GM12878 (cell line): ENCODE data around the gene RAD51B. TPM values are rescaled to one million over a fixed set of nuclear protein-coding genes. Genes with fewer than 3 reads are reported as not detected.

Experiments used
- ATF2 ChIP-seq: IDR thresholded peaks from 2 replicates; pipeline ENCODE4 v1.6.1; 2012; ENCODE audit warnings: low read length, inconsistent platforms
- BACH1 ChIP-seq: fragments of 450-650 bp; IDR thresholded peaks from 2 replicates; pipeline ENCODE4 v1.6.1; 2017; ENCODE audit warnings: mild to moderate bottlenecking, borderline replicate concordance
- CHD1 ChIP-seq: IDR thresholded peaks from 2 replicates; pipeline ENCODE4 v1.6.1; 2012; ENCODE audit warnings: low read depth, low read length, improper control_type of control experiment
- EED ChIP-seq: sonication (generic); IDR thresholded peaks from 2 replicates; pipeline ENCODE4 v1.6.1; 2016; ENCODE audit warnings: antibody characterized with exemption, low read depth
- FOS ChIP-seq: IDR thresholded peaks from 3 replicates; pipeline ENCODE4 v1.6.1; 2011; ENCODE audit warnings: borderline replicate concordance; ENCODE audit not compliant: insufficient read length; ENCODE audit errors: extremely low read depth
- FOXK2 ChIP-seq: fragments of 450-650 bp; IDR thresholded peaks from 2 replicates; pipeline ENCODE4 v1.6.1; 2017; ENCODE audit warnings: mild to moderate bottlenecking, moderate library complexity
- IKZF2 ChIP-seq, 2 experiments: fragments of 450-650 bp; IDR thresholded peaks; 2 replicates each; pipeline ENCODE4 v1.6.1; 2017; ENCODE audit warnings: mild to moderate bottlenecking in 2 of 2, moderate library complexity in 2 of 2
- MEF2A ChIP-seq: IDR thresholded peaks from 2 replicates; pipeline ENCODE4 v1.6.1; 2011; ENCODE audit warnings: low read depth, mild to moderate bottlenecking, low read length, moderate library complexity; ENCODE audit not compliant: insufficient read depth
- MXI1 ChIP-seq: fragments of 150-350 bp; IDR thresholded peaks from 2 replicates; pipeline ENCODE4 v1.6.1; 2011; ENCODE audit warnings: low read depth, mild to moderate bottlenecking, inconsistent platforms, low read length, improper control_type of control experiment
- NFXL1 ChIP-seq: fragments of 450-650 bp; IDR thresholded peaks from 2 replicates; pipeline ENCODE4 v1.6.1; 2017; ENCODE audit warnings: antibody characterized with exemption, mild to moderate bottlenecking, borderline replicate concordance
- NR2F1 ChIP-seq: fragments of 450-650 bp; conservative IDR thresholded peaks from 2 replicates; pipeline ENCODE4 v1.6.1; 2017; ENCODE audit warnings: mild to moderate bottlenecking
- RBBP5 ChIP-seq: fragments of 200-600 bp; sonication (generic); conservative IDR thresholded peaks from 2 replicates; pipeline ENCODE4 v1.6.1; 2016
- RELB ChIP-seq: fragments of 450-650 bp; IDR thresholded peaks from 2 replicates; pipeline ENCODE4 v1.6.1; 2017; ENCODE audit warnings: low read depth, mild to moderate bottlenecking, moderate library complexity
- RFX5 ChIP-seq: IDR thresholded peaks from 2 replicates; pipeline ENCODE4 v1.6.1; 2011; ENCODE audit warnings: low read depth, low read length, improper control_type of control experiment
- TCF7 ChIP-seq: IDR thresholded peaks from 2 replicates; pipeline ENCODE4 v1.6.1; 2014; ENCODE audit warnings: antibody characterized with exemption, borderline replicate concordance
- WRNIP1 ChIP-seq: IDR thresholded peaks from 2 replicates; pipeline ENCODE4 v1.6.1; 2011; ENCODE audit warnings: low read depth, low read length, improper control_type of control experiment, borderline replicate concordance
- ZBTB33 ChIP-seq: fragments of 450-650 bp; IDR thresholded peaks from 2 replicates; pipeline ENCODE4 v1.6.1; 2017; ENCODE audit warnings: mild to moderate bottlenecking
- ZBTB40 ChIP-seq: fragments of 450-650 bp; IDR thresholded peaks from 2 replicates; pipeline ENCODE4 v1.6.1; 2016; ENCODE audit warnings: mild to moderate bottlenecking, moderate library complexity, borderline replicate concordance
- ZNF217 ChIP-seq: fragments of 450-650 bp; IDR thresholded peaks from 2 replicates; pipeline ENCODE4 v1.6.1; 2017; ENCODE audit warnings: antibody characterized with exemption, mild to moderate bottlenecking
- ZNF384 ChIP-seq: IDR thresholded peaks from 2 replicates; pipeline ENCODE4 v1.6.1; 2012; ENCODE audit warnings: low read depth, mild to moderate bottlenecking, low read length, improper control_type of control experiment, borderline replicate concordance
- polyA plus RNA-seq, 11 experiments: library from polyadenylated mRNA; depleted of rRNA in 4 of 11; unstranded in 6 of 11; stranded (reverse) in 5 of 11; fragments of >200 nt; fragmentation: Nextera tagmentation in 4 of 11; fragmentation: Illumina TruSeq in 1 of 11; extraction: Ambion mirVana in 4 of 11; extraction: Trizol in 1 of 11; gene quantifications; 1 replicate in 1 of 11; 2 replicates in 10 of 11; pipeline versions ENCODE4 v1.2.1 to v1.2.3, GENCODE V29; 2011 to 2016; ENCODE audit warnings: inconsistent platforms in 2 of 11, missing spikeins in 2 of 11, low read depth in 1 of 11
- total RNA-seq, 4 experiments: library from RNA; depleted of rRNA in 3 of 4; stranded (reverse); fragments of >200 nt in 3 of 4; fragmentation: Illumina TruSeq in 1 of 4; extraction: Trizol in 1 of 4; gene quantifications; 2 replicates each; pipeline versions ENCODE4 v1.2.1 to v1.2.3, GENCODE V29; 2013 to 2021
- TF ChIP-seq, protein P1 (sequence below): IDR thresholded peaks from 2 replicates; pipeline ENCODE4 v1.6.1; 2011; ENCODE audit warnings: low read depth, mild to moderate bottlenecking, low read length, moderate library complexity, borderline replicate concordance; ENCODE audit errors: extremely low read depth

Gene RAD51B
- total and polyA plus RNA-seq, 10 of the 15 experiments (the other 5 are each of a cell fraction or from before 2014, with no cell fraction given), result 9.8 to 26.8 (median 21.3) TPM

DNA sequence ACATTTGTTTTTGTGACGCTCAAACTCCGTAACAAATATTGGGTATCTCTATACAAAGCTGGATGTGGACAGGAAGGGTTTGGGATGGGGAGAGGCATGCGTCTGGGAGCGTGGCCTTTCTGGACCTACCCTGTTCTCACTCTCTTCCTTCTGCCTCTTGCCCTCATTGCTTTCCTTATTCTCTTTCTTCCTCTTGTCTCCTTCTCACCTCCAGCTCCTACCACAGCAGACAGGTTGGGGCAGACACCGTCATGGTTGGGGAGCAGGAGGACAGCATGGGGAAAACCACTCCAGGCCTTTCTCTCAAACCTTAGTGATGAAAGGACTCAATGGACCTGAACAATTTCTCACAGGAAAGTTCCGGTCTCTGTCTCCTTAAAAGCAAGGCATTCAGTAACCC, 465.3 kb downstream of the RAD51B start (continued):
- TF ChIP-seq IKZF2 (IDR thresholded peaks at IDR 0.05) (peak; percentile 88), RBBP5 (no peak), CHD1 (no peak), TCF7 (peak; percentile 97), FOS (no peak), NR2F1 (no peak), MXI1 (no peak), ZBTB40 (no peak), BACH1 (0 out of 2 replicates have a peak, but pooled peaks have one; percentile 30), RELB (peak; percentile 83), EED (peak; percentile 89), RFX5 (no peak), WRNIP1 (no peak), ZNF384 (no peak), ZBTB33 (no peak), FOXK2 (no peak), NFXL1 (no peak), ATF2 (no peak), ZNF217 (0 out of 2 replicates have a peak, but pooled peaks have one; percentile 29), MEF2A (peak; percentile 66; the same call in 1 of the 2 replicates)
- TF ChIP-seq, protein P1, sequence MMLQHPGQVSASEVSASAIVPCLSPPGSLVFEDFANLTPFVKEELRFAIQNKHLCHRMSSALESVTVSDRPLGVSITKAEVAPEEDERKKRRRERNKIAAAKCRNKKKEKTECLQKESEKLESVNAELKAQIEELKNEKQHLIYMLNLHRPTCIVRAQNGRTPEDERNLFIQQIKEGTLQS, result no peak
